Measurements from ENCODE around the gene PAGE2B. TPM values are rescaled to one million over a fixed set of nuclear protein-coding genes. Genes with fewer than 3 reads are reported as not detected.
"Not testable (repeated sequence)": the region's sequence is repeated elsewhere in the genome, so short reads cannot be mapped to it uniquely, and the experiment has no call there.

Gene PAGE2B
- total RNA-seq, 2 experiments from 2014 or later, result not detected

DNA sequence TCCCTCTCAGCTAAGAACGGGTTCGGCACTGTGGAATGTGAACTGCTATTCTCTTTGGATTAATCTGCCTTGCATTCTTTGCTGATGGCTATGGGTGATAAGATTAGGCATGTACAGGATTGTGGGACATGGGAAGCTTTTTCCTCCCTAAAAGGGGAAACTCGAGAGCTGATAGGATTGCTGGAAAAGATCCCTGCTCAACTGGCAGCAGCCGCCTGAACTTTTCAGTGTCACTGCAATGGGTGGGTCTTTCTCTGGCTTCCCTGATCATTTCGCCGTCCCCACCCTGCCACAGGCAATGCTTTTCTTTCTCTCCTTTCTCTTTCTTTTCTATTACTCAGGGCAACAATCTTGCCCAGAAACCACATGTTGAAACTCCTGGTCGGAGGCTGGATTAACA lies 34.5 kb downstream of the PAGE2B start:
- intact Hi-C loops (cut with micrococcal nuclease; ENCODE audit: unreplicated experiment), result no loop called here
- Histone ChIP-seq H3K79me2 (ENCODE audit: insufficient read depth, low read depth, low read length) (no peaks in the 10 kb centered on the region), H3K36me3 (ENCODE audit: insufficient read depth, low read length) (no peaks in the 10 kb centered on the region), H4K20me1 (ENCODE audit: insufficient read depth, low read length) (no peaks in the 10 kb centered on the region), H3K27ac (ENCODE audit: low read depth, low read length, poor library complexity, severe bottlenecking) (no peak overlapping the region), H2AFZ (ENCODE audit: low read length) (no peak overlapping the region), H3K4me1 (ENCODE audit: insufficient read depth, low read length, poor library complexity, severe bottlenecking) (no peaks in the 10 kb centered on the region), H3K9me3 (ENCODE audit: low read length) (no peaks in the 10 kb centered on the region), H3K4me3 (ENCODE audit: low read depth, low read length, poor library complexity, severe bottlenecking) (no peak overlapping the region), H3K4me2 (ENCODE audit: low read length) (no peak overlapping the region), H3K9me2 (ENCODE audit: insufficient read depth, low read length) (no peaks in the 10 kb centered on the region)
- ChIA-PET POLR2A (no interaction called here), CTCF (ENCODE audit: unreplicated experiment) (no interaction called here)
- no TSS peak for BruUV-seq (replicated peaks)
- TF ChIP-seq, protein P1, sequence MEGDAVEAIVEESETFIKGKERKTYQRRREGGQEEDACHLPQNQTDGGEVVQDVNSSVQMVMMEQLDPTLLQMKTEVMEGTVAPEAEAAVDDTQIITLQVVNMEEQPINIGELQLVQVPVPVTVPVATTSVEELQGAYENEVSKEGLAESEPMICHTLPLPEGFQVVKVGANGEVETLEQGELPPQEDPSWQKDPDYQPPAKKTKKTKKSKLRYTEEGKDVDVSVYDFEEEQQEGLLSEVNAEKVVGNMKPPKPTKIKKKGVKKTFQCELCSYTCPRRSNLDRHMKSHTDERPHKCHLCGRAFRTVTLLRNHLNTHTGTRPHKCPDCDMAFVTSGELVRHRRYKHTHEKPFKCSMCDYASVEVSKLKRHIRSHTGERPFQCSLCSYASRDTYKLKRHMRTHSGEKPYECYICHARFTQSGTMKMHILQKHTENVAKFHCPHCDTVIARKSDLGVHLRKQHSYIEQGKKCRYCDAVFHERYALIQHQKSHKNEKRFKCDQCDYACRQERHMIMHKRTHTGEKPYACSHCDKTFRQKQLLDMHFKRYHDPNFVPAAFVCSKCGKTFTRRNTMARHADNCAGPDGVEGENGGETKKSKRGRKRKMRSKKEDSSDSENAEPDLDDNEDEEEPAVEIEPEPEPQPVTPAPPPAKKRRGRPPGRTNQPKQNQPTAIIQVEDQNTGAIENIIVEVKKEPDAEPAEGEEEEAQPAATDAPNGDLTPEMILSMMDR (conservative IDR thresholded peaks at IDR 0.05; ENCODE audit: low read length), result no peak
- TF ChIP-seq EZH2phosphoT487 (IDR thresholded peaks at IDR 0.05; ENCODE audit: borderline replicate concordance, low read depth, low read length), result no peak
- no peak for DNase-seq (ENCODE audit: low spot score)

DNA sequence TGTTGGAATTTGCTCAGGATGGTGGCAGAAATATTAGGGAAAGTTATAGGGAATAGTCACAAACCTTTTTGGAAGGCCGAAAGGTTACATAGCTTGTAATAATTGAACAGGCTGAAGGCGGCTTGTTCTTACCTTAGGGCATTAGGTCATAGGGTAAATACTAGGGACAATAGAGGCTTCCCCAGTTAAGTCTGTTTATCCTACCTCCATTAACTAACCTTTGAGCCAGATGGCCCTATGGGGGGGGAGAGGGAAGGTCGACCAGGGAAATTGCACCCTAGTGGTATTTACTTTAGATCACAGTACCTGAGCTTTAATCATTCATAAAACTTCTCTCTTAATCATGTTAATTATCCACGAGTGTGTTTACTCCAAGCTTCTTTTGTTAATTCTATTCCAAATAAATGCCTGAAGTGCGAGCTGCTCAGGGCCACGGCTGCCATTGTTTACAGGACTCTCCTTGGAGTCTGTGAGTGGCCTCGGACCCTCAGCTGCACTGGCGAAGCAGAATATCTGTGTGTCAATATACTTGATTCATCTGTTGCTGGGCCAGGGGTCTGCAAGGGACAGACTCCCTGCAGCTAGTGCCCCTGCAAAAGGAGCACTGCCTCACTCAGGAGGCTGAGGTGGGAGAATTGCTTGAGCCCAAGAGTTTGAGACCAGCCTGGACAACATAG lies 36.9 kb downstream of the PAGE2B start:
- Histone ChIP-seq H3K9me3 (ENCODE audit: low read length) (no peaks in the 10 kb centered on the region), H4K20me1 (ENCODE audit: insufficient read depth, low read length) (no peaks in the 10 kb centered on the region), H2AFZ (ENCODE audit: low read length) (no peak overlapping the region), H3K27ac (ENCODE audit: low read depth, low read length, poor library complexity, severe bottlenecking) (no peak overlapping the region), H3K4me3 (ENCODE audit: low read depth, low read length, poor library complexity, severe bottlenecking) (no peak overlapping the region), H3K4me1 (ENCODE audit: insufficient read depth, low read length, poor library complexity, severe bottlenecking) (no peaks in the 10 kb centered on the region), H3K9me2 (ENCODE audit: insufficient read depth, low read length) (no peaks in the 10 kb centered on the region), H3K79me2 (ENCODE audit: insufficient read depth, low read depth, low read length) (no peaks in the 10 kb centered on the region), H3K36me3 (ENCODE audit: insufficient read depth, low read length) (no peaks in the 10 kb centered on the region), H3K4me2 (ENCODE audit: low read length) (no peak overlapping the region)
- POLR2A ChIA-PET, result no interaction called here
- TF ChIP-seq EZH2phosphoT487 (IDR thresholded peaks at IDR 0.05; ENCODE audit: borderline replicate concordance, low read depth, low read length), result no peak
- TF ChIP-seq, protein P1 (conservative IDR thresholded peaks at IDR 0.05; ENCODE audit: low read length), result no peak
- CTCF ChIA-PET (ENCODE audit: unreplicated experiment), result no interaction called here
- BruUV-seq (replicated peaks), result no TSS peak
- DNase-seq (ENCODE audit: low spot score), result no peak
- intact Hi-C loops (cut with micrococcal nuclease; ENCODE audit: unreplicated experiment), result no loop called here

DNA sequence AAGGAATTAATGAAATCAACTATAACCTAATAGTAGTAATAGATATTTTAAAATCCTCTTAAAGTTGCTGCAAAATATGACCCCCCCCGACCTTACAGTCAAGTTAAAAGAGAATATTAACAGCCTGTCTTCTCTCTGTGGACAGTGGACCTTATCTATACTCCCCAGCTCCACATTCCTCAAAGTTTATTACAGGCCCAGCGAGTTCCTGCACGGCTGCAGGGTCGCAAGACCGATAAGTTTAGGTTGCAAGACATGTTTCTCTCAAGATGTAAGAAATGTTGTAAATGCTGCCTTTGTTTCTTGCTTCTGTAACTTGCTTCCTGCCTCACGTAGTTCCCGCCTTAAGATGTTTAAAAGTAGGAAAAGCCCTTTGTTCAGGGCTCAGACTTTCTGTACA lies 41.8 kb downstream of the PAGE2B start:
- CTCF ChIA-PET (ENCODE audit: unreplicated experiment); DNase-seq (ENCODE audit: low spot score); intact Hi-C loops (cut with micrococcal nuclease; ENCODE audit: unreplicated experiment); H2AFZ ChIP-seq (ENCODE audit: low read length); H3K79me2 ChIP-seq (ENCODE audit: insufficient read depth, low read depth, low read length); H3K9me3 ChIP-seq (ENCODE audit: low read length); H3K4me3 ChIP-seq (ENCODE audit: low read depth, low read length, poor library complexity, severe bottlenecking); H3K4me2 ChIP-seq (ENCODE audit: low read length); BruUV-seq (replicated peaks); H4K20me1 ChIP-seq (ENCODE audit: insufficient read depth, low read length); H3K36me3 ChIP-seq (ENCODE audit: insufficient read depth, low read length); H3K9me2 ChIP-seq (ENCODE audit: insufficient read depth, low read length); H3K4me1 ChIP-seq (ENCODE audit: insufficient read depth, low read length, poor library complexity, severe bottlenecking); H3K27ac ChIP-seq (ENCODE audit: low read depth, low read length, poor library complexity, severe bottlenecking): not testable (repeated sequence)
- POLR2A ChIA-PET, result interaction anchor here (0.7 kb wide), 1 partner anchor 658 kb away, joined by 3 read pairs; no protein-coding TSS in a partner anchor
